NK-92 (cell line): ENCODE data around the gene SLC45A3.

Source experiments
- DNase-seq: peaks from one replicate; lab custom pipeline; 2025; ENCODE audit not compliant: unreplicated experiment; lab: John Stamatoyannopoulos, UW

SLC45A3 gene

GRCh38 chr1:205701420-205701819 lies 21.1 kb upstream of the SLC45A3 start:
- DNase-seq, result no peak

DNA sequence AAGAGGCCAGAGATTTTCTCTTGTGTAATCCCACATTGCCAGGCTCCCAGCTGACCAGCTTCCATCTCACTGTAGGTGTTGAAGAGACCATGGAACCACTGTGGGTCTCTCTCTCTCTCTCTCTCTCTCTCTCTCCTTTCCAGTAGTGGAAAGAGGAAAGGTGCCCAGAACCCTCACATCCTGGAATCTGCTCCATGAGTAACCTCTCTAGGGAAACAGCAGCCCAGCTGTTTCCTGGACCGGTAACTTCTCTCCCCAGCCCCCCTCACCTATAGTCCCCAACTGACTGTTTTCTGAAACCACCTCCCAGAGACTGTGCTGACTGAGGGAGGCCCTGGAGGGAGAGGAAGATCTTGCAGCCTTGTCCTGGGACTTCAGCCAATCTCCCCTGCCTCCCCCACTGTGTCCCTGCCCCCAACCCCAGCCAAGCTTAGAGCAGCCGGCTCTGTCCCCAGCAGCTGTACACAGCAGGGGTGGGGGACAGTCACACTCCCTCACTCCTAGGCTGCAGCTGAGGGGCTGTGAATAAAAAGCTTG lies 20.6 kb upstream of the SLC45A3 start:
- no peak for DNase-seq

DNA sequence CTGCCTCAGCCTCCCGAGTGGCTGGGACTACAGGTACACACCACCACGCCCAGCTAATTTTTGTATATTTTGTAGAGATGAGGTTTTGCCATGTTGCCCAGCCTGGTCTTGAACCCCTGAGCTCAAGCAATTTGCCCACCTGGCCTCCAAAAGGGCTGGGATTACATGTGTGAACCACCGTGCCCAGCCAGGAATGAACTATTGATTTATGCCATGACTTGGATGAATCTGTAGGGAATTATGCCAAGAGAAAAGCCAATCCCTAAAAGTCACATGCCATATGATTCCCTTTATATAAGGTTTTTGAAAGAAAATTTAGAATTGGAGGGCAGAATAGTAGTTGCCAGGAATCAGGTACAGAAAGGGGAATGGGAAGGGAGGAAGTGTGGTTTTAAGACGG lies 19.1 kb upstream of the SLC45A3 start:
- no peak for DNase-seq

GRCh38 chr1:205698921-205699320 lies 18.6 kb upstream of the SLC45A3 start:
- DNase-seq, result no peak

- DNase-seq, result no peak
Observed at GRCh38 chr1:205693421-205693991, 13.2 kb upstream of the SLC45A3 start.

- DNase-seq, result no peak
Observed at GRCh38 chr1:205692423-205692822, 12.1 kb upstream of the SLC45A3 start.

DNA sequence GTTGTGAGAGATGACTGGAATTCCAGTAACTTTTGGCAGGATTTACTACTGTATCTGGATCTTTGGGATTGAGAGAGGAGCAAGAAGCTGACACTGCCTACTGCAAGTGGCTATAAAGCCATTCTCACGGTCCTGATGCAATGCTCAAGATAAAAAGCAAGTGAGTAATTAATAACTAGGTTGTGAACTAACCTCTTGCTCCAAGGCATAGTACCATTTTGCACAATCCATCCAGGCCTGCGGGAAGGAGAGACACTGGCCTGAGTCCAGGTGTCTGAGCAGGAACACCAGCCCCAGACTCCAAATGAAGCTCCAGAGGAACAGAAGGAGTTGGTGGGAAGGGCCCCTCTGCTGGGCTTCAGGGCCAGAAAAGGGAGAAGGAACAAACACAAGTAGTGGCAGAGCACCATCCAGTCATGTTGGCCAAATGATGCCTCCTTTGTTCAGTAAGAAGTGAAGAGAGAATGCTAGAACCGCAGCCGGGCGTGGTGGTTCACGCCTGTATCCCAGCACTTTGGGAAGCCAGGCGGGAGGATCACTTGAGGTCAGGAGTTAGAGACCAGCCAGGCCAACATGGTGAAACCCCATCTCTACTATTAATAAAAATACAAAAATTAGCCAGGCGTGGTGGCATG lies 9.9 kb upstream of the SLC45A3 start:
- no peak for DNase-seq

DNA sequence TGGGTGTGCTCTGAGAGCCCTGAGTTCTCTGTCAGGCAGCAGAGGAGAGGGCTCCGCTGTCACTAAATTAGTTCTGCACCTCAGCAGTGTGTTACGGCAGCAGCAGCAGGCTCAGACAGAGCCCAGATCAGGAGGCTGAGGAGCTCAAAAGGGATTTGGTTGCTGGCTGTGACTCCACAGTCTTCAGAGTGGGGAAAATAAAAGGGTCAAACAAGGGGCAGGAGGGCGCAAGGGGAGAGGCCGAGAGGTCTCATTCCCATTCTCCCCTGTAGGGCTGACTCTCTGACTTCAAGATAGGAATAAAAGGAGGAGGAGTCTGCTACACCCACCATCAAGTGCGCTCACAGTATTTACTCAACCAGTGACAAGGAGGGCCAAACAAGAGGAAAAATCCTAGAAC lies 9.2 kb upstream of the SLC45A3 start:
- no peak for DNase-seq

GRCh38 chr1:205688171-205689080 lies 8.1 kb upstream of the SLC45A3 start:
- no peak for DNase-seq

DNA sequence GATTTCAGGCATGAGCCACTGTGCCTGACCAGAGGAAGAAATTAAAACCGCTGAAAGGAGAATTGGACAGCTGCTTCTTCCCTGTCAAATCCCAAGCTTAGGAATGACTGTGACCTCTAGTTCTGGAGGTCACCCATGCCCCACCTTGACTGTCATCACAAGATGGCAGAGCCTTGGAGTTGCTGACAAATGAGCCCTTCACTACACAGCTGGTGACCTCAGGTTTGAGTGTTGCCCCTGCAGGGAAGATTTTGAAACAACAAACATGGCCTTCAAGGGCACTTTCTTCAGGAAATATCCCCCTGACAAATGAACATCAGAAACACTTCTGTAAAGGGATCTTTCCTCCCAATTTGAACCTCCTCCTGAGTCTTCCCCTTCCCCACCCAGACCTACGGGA lies 6.9 kb upstream of the SLC45A3 start:
- no peak for DNase-seq

- no peak for DNase-seq
Observed at GRCh38 chr1:205681364-205681763, 1.1 kb upstream of the SLC45A3 start.

- DNase-seq, result no peak
Observed at GRCh38 chr1:205678286-205679111, 1.8 kb downstream of the SLC45A3 start.

DNA sequence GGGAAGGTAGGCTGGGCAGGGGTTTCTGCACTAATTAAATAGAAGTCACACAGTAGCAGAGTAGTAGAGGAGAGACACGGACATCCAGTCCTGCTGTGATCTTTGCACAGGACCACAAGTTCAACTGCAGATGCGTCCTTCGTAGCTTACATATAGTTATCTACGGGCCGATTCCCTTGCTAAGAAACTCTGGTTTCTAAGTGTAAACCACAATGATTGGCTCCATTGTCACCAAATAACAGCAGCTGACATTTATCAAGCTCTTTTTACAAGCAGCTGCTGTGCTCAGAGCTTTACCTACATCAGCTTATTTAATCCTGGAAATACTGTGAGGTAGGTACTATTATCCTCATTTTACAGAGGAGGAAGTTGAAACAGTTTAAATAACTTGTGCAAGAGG lies 3.1 kb downstream of the SLC45A3 start:
- no peak for DNase-seq

DNA sequence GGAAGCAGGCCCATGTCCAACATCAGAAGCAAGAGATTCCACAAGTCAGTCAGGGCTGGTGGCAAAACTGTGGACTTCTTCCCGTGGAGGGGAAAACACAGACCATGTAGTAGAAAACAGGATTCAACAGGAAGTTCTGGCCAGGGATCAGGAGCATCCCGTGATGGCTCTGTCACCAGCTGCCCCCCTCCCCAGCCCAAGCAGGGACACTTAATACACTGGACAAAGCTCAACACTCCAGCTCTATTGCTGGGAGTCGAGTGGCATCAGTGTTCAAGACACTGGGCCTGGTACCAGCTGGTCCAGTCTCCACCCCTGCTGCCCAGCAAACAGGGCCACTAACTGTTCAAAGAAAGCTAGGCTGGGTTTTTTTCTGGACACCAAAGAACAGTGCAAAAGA lies 3.7 kb downstream of the SLC45A3 start:
- no peak for DNase-seq

DNA sequence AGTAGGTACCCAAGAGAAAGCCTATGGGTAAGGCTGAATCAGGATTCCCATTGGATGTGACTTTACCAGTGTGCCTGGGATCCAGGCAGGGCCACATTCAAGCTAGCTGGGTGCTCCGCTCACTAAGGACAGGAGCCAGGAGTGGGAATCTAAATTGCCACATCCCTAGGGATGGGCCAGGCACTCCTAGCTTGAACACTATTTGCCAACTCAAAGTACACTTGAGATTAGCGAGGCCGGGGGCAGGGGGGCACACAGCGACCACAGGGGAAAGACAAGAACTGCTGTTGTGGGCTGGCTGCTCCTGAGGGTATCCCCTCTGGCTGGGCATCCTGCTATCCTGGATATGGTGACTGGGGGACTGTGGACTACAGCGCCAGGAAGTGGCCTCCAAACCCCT lies 4.3 kb downstream of the SLC45A3 start:
- DNase-seq, result no peak

GRCh38 chr1:205675247-205675646 lies 5.1 kb downstream of the SLC45A3 start:
- no peak for DNase-seq

- DNase-seq, result no peak
Observed at GRCh38 chr1:205672970-205673369, 7.3 kb downstream of the SLC45A3 start.

DNA sequence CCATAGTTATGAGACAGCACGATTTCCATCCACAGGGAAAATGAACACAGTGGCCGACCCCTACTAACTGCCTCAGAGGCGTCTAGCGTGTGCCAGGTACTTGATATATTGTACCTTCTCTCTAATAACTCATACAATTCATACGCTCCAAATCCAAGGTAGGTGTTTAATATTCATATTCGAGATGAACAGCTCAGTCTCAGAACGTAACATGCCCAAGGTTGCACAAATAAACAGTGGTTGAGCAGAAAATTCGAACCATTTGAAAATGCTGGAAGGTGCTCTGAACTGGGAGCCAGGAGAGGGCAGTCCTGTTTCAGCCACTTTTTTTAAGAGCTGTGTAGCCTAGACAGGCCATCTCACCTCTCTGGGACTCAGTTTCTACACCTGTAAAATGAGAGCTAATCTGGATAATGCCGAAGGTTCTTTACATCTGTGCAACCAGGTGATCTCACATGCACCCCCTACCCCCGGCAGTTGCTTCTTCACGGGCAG lies 7.9 kb downstream of the SLC45A3 start:
- DNase-seq, result no peak

DNA sequence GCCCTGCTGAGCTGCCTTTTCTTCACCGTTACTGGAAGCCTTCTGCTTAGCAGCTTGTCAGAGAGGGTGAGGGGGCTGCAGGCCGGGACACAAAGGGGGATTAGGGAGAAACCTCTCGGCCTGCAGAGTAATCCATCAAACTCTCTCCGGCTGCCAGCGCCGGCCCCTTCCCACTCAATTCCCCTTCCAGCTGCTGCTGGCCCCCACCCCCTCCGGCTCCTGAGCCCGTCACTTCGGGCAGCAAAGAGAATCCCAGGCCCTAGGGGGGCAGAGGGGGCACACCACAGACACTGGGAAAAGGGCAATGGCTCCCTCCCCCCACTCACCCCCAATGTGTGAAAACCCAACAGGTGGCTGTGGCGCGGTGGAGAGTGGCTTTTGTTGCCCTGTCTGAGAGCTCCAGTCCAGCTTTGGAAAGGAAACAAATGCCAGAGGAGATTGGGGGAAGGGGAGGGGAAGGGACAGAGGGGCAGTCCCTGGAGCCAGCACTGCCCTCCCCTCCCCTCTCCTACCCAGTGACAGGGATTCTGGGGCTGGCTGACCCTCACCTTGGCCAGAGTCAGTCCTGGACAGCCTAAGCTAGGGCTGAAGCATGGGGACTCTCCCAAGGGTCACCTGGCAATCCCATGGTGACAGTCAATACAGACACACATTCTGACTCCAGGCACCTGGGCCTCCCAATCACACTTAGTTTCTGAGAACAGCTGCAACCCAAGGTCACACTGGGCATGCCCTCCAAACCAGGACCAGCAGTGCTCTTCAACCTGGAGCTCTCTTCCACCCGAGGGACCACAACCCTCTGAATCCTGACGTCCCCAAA lies 9.5 kb downstream of the SLC45A3 start:
- DNase-seq, result no peak

- DNase-seq, result no peak
Observed at GRCh38 chr1:205670150-205670446, 10.2 kb downstream of the SLC45A3 start.
